ENCODE results near the gene GAN.

Gene GAN

GRCh38 chr16:81357711-81358260, 43.0 kb downstream of the GAN start:
- DNase-seq (ENCODE audit: low read depth in 3 of 3) = no peak

- DNase-seq (ENCODE audit: low read depth in 3 of 3) = no peak
Measured at GRCh38 chr16:81358860-81359259, 44.1 kb downstream of the GAN start.

- DNase-seq (ENCODE audit: low read depth in 3 of 3) = no peak
Measured at GRCh38 chr16:81360135-81360534, 45.4 kb downstream of the GAN start.

- DNase-seq (ENCODE audit: low read depth in 3 of 3) = no peak
Measured at GRCh38 chr16:81365731-81366130, 51.0 kb downstream of the GAN start.

GRCh38 chr16:81366316-81366932, 51.7 kb downstream of the GAN start:
- DNase-seq (ENCODE audit: low read depth in 3 of 3) = no peak

GRCh38 chr16:81367821-81368220, 53.1 kb downstream of the GAN start:
- DNase-seq (ENCODE audit: low read depth in 3 of 3) = no peak

- no peak for DNase-seq (ENCODE audit: low read depth in 3 of 3)
Measured at GRCh38 chr16:81369888-81370504, 55.2 kb downstream of the GAN start.

- DNase-seq (ENCODE audit: low read depth in 3 of 3) = no peak
Measured at GRCh38 chr16:81371106-81371505, 56.3 kb downstream of the GAN start.

GRCh38 chr16:81374550-81374949, 59.8 kb downstream of the GAN start:
- DNase-seq (ENCODE audit: low read depth in 3 of 3) = no peak

- peak in 1 of 3 experiments; percentile 31 for DNase-seq (ENCODE audit: low read depth in 3 of 3)
Measured at GRCh38 chr16:81376880-81377279, 62.1 kb downstream of the GAN start.

- no peak for DNase-seq (ENCODE audit: low read depth in 3 of 3)
Measured at GRCh38 chr16:81378049-81378448, 63.3 kb downstream of the GAN start.

GRCh38 chr16:81380932-81381331, 66.2 kb downstream of the GAN start:
- no peak for DNase-seq (ENCODE audit: low read depth in 3 of 3)

- no peak for DNase-seq (ENCODE audit: low read depth in 3 of 3)
Measured at GRCh38 chr16:81384006-81384405, 69.2 kb downstream of the GAN start.

- DNase-seq (ENCODE audit: low read depth in 3 of 3) = no peak
Measured at GRCh38 chr16:81385031-81385756, 70.4 kb downstream of the GAN start.

GRCh38 chr16:81388357-81388756, 73.6 kb downstream of the GAN start:
- no peak for DNase-seq (ENCODE audit: low read depth in 3 of 3)

- no peak for DNase-seq (ENCODE audit: low read depth in 3 of 3)
Measured at GRCh38 chr16:81390840-81391239, 76.1 kb downstream of the GAN start.

GRCh38 chr16:81392011-81392410, 77.2 kb downstream of the GAN start:
- no peak for DNase-seq (ENCODE audit: low read depth in 3 of 3)

- no peak for DNase-seq (ENCODE audit: low read depth in 3 of 3)
Measured at GRCh38 chr16:81394416-81394815, 79.7 kb downstream of the GAN start.

GRCh38 chr16:81394966-81395655, 80.3 kb downstream of the GAN start:
- DNase-seq (ENCODE audit: low read depth in 3 of 3) = no peak

- DNase-seq (ENCODE audit: low read depth in 3 of 3) = no peak
Measured at GRCh38 chr16:81397058-81397878, 82.5 kb downstream of the GAN start.

GRCh38 chr16:81397879-81398520, 83.2 kb downstream of the GAN start:
- no peak for DNase-seq (ENCODE audit: low read depth in 3 of 3)

All from stimulated activated CD4-positive, alpha-beta T cell treated with anti-CD3 and anti-CD28 coated beads, TNF-alpha, amount 100 ng/mL, for 24 hours (primary cell).